ENCODE data around the gene MAP4K4. TPM values are rescaled to one million over a fixed set of nuclear protein-coding genes. Genes with fewer than 3 reads are reported as not detected.

Gene MAP4K4
- total RNA-seq, 4 donors from 2014 or later = 25.7 to 42.3 (median 29.8) TPM

- DNase-seq (ENCODE audit: low spot score in 2 of 2) = no peak
- intact Hi-C loops (cut with DNase I; ENCODE audit: low total_unique reads) = no loop called here
- TF ChIP-seq, protein P1, sequence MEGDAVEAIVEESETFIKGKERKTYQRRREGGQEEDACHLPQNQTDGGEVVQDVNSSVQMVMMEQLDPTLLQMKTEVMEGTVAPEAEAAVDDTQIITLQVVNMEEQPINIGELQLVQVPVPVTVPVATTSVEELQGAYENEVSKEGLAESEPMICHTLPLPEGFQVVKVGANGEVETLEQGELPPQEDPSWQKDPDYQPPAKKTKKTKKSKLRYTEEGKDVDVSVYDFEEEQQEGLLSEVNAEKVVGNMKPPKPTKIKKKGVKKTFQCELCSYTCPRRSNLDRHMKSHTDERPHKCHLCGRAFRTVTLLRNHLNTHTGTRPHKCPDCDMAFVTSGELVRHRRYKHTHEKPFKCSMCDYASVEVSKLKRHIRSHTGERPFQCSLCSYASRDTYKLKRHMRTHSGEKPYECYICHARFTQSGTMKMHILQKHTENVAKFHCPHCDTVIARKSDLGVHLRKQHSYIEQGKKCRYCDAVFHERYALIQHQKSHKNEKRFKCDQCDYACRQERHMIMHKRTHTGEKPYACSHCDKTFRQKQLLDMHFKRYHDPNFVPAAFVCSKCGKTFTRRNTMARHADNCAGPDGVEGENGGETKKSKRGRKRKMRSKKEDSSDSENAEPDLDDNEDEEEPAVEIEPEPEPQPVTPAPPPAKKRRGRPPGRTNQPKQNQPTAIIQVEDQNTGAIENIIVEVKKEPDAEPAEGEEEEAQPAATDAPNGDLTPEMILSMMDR (IDR thresholded peaks at IDR 0.05) = no peak
- no peak overlapping the region for H3K4me3 ChIP-seq (ENCODE audit: low read depth, poor library complexity, severe bottlenecking)
- WGBS, 2 donors = 95 to 98% methylated on average over 11 of the region's 11 CpGs
Measured at GRCh38 chr2:101777337-101777736, 79.8 kb downstream of the MAP4K4 start.

DNA sequence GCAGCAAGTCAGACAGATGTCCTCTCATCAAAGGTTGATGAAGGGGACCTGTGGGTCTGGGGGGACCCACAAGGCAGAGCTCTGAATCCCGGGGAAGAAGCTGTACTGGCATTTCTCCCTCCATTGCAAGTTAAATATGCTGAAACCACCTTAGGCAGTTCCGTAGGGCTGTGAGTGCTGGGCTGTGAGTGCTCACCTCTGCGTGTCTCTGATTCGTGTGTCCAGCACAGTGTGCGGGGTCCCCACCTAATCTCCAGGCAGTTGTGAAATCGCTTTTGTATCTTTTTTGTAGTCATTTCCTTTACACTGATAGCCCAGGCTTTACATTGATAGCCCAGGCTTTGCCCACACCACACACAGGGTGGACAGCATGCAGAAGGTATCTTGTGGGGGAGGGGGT is 80.6 kb downstream of the MAP4K4 start:
- 88 to 92% methylated on average over 6 of the region's 6 CpGs for WGBS, 2 donors

DNA sequence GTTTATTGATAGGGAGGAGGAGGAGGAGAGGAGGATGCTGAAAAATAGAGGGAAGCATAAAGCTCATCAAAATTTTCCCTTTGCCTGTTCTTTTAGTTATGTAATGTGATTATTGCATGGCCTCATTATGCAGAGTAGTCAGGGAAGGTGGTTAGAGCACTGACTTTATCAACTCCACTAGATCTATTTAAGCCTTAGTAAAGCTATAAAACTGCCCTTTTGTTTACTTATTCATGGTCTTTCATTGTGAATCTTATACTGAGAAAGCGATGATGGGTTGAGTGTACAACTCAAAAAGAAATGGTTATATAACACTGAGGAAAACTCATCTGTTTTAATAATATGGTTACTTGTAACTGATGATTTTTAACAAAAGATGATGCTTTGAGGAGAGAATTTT is 81.7 kb downstream of the MAP4K4 start:
- no peak overlapping the region for H3K4me3 ChIP-seq (ENCODE audit: low read depth, poor library complexity, severe bottlenecking)
- TF ChIP-seq, protein P1 (IDR thresholded peaks at IDR 0.05) = no peak
- no peak for TF ChIP-seq POLR2A (IDR thresholded peaks at IDR 0.05)
- intact Hi-C loops (cut with DNase I; ENCODE audit: low total_unique reads) = no loop called here
- WGBS, 2 donors = 89 to 100% methylated on average over 1 of the region's 1 CpG
- no peak for DNase-seq (ENCODE audit: low spot score in 2 of 2)

More for the DNA sequence above, 80.6 kb downstream of the MAP4K4 start:
- TF ChIP-seq, protein P1 (IDR thresholded peaks at IDR 0.05) = no peak
- TF ChIP-seq POLR2A (IDR thresholded peaks at IDR 0.05) = no peak
- DNase-seq (ENCODE audit: low spot score in 2 of 2) = no peak
- no peak overlapping the region for H3K4me3 ChIP-seq (ENCODE audit: low read depth, poor library complexity, severe bottlenecking)
- intact Hi-C loops (cut with DNase I; ENCODE audit: low total_unique reads) = no loop called here

GRCh38 chr2:101779656-101780055 is 82.1 kb downstream of the MAP4K4 start:
- 84 to 86% methylated on average over 3 of the region's 3 CpGs for WGBS, 2 donors
- TF ChIP-seq, protein P1 (IDR thresholded peaks at IDR 0.05) = no peak
- TF ChIP-seq POLR2A (IDR thresholded peaks at IDR 0.05) = no peak
- intact Hi-C loops (cut with DNase I; ENCODE audit: low total_unique reads) = no loop called here

DNA sequence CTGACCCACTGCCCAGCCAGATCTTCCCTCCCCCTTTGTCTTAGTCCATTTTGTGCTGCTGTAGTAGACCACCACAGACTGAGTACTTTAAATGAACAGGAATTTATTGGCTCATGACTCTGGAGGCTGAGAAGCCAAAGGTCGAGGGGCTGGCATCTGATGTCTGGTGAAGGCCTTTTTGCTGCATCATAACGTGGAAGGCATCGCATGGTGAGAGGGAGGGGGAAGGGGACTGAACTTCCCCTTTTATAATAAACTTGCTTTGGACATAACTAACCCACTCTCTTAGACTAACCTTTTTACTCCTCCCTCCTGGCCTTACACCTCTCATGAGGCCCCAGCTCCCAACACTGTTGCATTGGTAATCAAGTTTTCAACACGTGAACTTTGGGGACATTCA is 83.8 kb downstream of the MAP4K4 start:
- TF ChIP-seq, protein P1 (IDR thresholded peaks at IDR 0.05) = no peak
- TF ChIP-seq POLR2A (IDR thresholded peaks at IDR 0.05) = no peak
- intact Hi-C loops (cut with DNase I; ENCODE audit: low total_unique reads) = no loop called here
- H3K4me3 ChIP-seq (ENCODE audit: low read depth, poor library complexity, severe bottlenecking) = no peak overlapping the region
- WGBS, 2 donors = 58 to 72% methylated on average over 4 of the region's 4 CpGs
- DNase-seq (ENCODE audit: low spot score in 2 of 2) = no peak

More at GRCh38 chr2:101779656-101780055, 82.1 kb downstream of the MAP4K4 start:
- no peak for DNase-seq (ENCODE audit: low spot score in 2 of 2)
- H3K4me3 ChIP-seq (ENCODE audit: low read depth, poor library complexity, severe bottlenecking) = no peak overlapping the region

GRCh38 chr2:101781791-101782426 is 84.4 kb downstream of the MAP4K4 start:
- DNase-seq (ENCODE audit: low spot score in 2 of 2) = no peak
- TF ChIP-seq, protein P1 (IDR thresholded peaks at IDR 0.05) = no peak
- TF ChIP-seq POLR2A (IDR thresholded peaks at IDR 0.05) = no peak
- intact Hi-C loops (cut with DNase I; ENCODE audit: low total_unique reads) = no loop called here
- WGBS, 2 donors = 65% methylated on average over 6 of the region's 6 CpGs
- H3K4me3 ChIP-seq (ENCODE audit: low read depth, poor library complexity, severe bottlenecking) = no peak overlapping the region

All from lower leg skin (tissue), 4 donors.